ENCODE measurements around the gene TMEM54.

TMEM54 gene

GRCh38 chr1:32877211-32878110, 23.7 kb downstream of the TMEM54 start:
- FAIRE-seq = no peak

GRCh38 chr1:32876341-32877210, 24.6 kb downstream of the TMEM54 start:
- no peak for FAIRE-seq

DNA sequence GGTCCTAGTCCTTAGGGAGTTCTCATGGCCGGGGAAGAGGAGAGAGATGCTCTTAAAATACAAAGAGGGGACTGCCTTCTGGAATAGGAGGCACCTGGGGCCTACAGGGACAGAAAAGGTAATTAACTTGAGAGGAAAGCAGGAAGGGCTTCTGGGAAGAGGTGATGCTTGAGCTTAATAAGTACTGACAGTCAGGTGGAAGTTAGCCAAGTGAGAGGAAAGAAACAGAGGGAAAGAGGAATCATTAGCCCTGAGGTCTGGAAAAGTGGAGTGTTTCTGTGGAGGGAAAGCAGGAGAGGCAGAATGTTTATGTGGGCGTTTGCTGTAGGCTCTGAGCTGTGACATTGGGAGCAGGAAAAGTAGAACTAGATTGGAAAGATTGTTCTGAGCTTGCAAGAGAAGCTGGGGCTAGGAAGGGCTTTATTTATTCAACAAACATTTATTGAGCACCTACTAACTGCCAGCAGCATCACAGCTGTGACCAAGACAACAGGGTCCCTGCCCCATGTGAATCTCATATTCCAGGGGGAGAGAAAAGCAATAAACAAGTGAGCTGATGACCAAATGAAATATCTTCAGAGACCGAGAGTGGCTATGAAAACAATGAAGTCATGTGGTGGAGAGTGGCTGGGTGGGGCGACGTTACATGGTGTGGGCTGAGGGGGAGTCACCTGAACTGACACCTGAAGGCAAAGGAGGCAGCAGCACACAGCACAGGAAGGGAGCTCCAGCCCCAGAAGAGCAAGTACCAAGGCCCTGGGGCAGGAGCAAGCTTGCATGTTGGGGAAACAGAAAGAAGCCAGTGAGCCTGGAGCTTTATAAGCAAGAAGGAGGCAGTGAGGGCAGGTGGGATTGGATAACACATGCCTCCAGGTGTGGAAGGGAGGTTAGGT, 26.1 kb downstream of the TMEM54 start:
- no peak for FAIRE-seq

- FAIRE-seq = no peak
Observed at GRCh38 chr1:32873484-32873883, 27.7 kb downstream of the TMEM54 start.

DNA sequence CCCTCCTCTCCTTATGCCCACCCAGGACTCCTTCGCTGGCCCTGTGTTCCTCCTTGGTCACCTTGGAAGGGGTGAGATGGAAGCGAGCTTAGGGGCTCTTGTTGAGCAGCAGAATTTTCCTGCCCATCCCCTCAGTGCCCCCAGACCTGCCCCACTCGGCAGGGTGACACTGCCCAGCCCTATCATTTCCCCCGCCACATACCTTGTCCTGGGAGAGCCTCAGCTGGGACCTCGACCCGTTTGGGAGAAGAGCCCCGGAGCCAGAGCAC, 29.1 kb downstream of the TMEM54 start:
- no peak for FAIRE-seq

DNA sequence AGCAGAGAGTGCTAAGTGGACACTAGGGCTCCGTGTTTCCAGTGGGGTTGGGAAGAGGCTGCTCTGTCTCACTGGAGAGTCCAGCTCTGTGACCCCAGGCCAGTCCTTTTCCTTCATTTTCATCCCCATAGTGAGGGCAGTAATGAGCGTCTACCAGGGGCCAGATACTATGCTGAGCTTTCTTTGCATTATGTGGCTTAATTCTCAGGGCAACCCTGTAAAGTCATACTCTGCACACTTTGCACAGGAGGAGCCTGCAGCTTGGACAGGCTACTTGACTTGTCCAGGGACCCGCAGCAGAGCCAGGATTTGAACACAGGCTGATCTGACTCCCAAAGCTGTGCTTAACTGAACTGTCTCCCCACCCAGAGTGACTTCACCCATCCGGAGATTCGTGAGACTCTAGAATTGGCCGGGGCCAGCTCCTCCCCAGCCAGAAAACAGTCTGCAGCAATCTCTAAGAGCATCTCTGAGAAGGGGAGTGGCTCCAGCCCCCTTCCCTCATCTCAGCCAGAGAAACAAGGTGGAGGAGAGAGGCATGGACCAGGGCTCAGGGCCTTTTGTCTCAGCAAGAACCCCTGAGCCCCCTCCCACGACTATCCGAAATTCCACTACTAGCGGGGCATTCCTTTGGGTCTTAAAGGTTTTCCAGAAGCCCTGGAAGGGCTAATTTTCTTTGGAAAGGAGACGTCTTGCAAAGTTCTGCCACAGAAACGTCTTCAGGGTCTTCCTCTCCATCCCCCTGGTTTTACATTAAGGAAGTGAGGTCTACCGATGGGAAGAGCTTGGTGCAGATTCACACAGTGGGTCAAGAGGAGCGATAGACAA, 29.6 kb downstream of the TMEM54 start:
- no peak for FAIRE-seq

- no peak for FAIRE-seq
Observed at GRCh38 chr1:32870615-32871363, 30.4 kb downstream of the TMEM54 start, which contains the start of gene FNDC5. Gene FNDC5 (minus strand): TSS chr1:32870912.

- FAIRE-seq = no peak
Observed at GRCh38 chr1:32869923-32870614, 31.1 kb downstream of the TMEM54 start.

DNA sequence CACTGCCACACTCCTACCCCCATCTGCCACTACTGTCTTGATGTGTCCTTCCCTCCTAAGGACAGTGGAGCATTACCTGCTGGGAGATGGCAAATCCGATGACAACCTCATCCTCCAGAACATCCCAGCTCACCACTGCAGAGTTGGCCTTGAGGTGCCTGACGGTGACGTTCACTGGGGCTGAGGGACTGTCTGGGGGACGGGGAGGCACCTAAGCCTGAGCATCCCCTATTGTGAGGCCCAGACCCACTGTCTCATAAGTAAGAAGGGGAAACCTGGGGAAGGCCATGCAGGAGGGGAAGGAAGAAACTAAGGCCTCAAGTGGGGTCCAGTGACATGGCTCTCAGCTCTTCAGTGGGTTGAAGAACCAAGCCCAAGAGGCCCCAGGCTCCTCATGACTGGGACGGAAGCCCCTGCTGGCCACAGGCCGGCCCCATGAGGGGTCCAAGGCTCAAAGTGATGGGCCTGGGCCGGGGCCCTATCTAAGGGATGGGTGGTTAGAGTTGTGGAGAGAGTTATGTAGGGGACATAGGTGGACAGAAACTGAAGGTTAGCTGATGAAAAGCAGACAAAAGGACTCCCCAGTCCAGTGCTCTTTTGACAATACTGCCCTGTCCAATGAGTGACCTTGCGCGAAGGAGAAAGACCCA, 32.3 kb downstream of the TMEM54 start:
- FAIRE-seq = no peak

GRCh38 chr1:32868085-32868484, 33.1 kb downstream of the TMEM54 start:
- FAIRE-seq = no peak

GRCh38 chr1:32867671-32868070, 33.5 kb downstream of the TMEM54 start:
- no peak for FAIRE-seq

DNA sequence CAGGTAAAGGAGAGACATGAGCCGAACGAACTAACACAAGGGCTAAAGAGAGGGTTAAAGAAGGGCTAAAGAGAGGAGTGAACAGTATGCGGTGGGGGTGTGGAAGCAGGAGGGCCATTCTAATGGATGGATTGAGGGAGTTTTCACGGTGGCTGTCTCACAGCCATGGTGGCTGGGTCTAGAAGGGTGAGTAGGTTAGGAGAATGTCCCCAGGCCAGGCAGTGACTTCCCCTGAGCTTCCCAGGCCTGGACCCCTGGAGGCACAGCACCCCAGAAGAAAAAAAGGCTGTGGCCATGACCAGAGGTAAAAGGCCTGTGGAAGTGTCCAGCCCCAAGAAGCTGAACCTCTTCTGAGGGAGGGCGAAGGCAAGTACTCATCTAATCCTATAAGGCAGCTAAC, 34.0 kb downstream of the TMEM54 start:
- FAIRE-seq = no peak

- no peak for FAIRE-seq
Observed at GRCh38 chr1:32865639-32866405, 35.4 kb downstream of the TMEM54 start.

DNA sequence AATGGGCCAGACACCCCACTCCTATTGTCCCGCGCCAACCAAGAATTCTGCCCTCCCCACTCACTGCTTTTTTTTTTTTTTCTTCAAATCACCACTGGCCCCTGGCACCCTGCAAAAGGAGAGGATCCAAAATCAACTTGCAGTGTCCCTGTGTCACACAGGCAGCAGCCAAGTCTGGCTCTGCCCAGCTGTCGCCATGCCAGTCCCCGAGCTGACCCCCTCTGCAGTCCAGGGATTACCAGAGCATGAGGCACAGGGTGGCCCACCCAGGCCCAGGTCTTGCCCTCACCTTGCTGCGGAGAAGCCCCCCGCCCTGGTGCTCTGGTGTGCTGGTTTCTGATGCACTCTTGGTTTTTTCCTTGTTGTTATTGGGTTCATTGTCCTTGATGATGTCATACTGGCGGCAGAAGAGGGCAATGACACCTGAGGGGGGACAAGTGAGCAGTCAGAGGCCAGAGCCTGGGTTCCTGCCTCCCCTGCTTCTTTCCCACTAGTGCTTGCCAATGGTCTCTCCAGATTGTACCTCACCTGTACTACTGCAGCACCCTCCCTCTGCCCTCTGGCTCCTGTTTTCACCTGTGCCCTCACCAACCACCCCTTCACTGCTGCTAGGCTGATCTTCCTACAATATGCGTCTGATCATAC, 36.7 kb downstream of the TMEM54 start:
- FAIRE-seq = no peak

DNA sequence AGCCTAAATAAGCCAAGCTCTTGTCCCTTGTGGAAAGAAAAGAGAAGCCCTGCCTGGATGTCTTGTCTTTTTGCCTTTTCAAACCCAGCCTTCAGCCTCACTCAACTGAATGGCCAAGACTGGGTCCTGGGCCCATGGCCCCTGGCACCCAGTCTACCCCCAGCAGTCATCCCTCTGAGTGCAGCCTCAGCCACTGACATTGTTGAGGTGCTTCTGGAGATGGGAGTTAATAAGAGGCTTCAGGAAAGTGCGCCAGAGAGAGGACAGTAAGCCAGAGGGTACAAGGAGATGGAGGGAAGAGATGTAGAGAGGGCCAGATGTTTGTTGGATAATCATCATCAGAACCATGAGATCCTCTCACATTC, 37.3 kb downstream of the TMEM54 start:
- FAIRE-seq = no peak

GRCh38 chr1:32863218-32863880, 37.8 kb downstream of the TMEM54 start:
- FAIRE-seq = no peak

DNA sequence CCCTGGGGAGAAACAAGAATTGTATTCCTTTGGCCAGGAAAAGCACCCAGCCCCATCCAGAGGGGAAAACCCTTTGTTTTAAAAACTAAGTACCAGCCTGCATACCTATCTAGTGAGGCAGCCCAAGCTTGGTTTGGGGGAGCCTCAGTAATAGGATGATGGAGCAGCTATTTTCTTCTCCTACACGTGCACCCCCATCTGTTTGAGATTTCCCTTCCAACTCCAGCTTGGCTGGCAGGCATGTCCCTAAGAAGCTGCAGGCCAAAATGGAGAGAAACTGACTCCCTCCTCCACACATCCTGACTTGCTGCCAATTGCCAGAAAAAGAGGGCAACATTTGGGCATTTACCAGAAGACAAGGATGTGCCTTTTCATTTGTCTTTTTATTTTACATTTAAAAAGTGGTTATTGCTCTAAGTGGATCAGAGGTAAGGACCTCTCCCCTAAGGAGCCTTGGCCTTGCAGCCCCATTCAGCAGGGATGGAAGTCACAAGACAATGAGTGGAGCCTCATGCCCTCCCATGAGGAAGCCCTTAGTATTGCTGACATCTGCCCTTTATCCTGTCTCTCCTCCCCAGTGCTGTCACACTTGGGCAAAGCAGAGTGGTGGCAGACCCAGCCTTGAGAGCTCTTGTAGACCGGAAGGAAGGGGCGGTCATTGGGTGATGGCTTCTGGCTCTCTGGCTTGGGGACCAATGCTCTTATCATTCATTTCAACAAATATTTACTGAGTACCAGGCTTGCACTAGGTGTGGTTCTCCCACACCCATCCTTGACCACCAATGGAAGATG, 39.1 kb downstream of the TMEM54 start:
- no peak for FAIRE-seq

Measured in A204.1 (cell line).